Activated CD8-positive, alpha-beta memory T cell treated with anti-CD3 and anti-CD28 coated beads for 4 hours (primary cell): ENCODE results near the gene PLCB4.

Experiments used
- DNase-seq, 2 donors: peaks; one replicate each; pipeline ENCODE4 v3.0.0-alpha.2; 2020; ENCODE audit warnings: low read depth in 2 of 2

Gene PLCB4

GRCh38 chr20:9177278-9177677 lies 108.4 kb downstream of the PLCB4 start:
- DNase-seq = no peak

GRCh38 chr20:9179193-9179802 lies 110.4 kb downstream of the PLCB4 start:
- no peak for DNase-seq

GRCh38 chr20:9179867-9180266 lies 111.0 kb downstream of the PLCB4 start:
- no peak for DNase-seq

GRCh38 chr20:9180481-9181257 lies 111.8 kb downstream of the PLCB4 start:
- DNase-seq = no peak

GRCh38 chr20:9185511-9185910 lies 116.6 kb downstream of the PLCB4 start:
- no peak for DNase-seq

- no peak for DNase-seq
These were observed 117.5 kb downstream of the PLCB4 start for GRCh38 chr20:9186396-9186795.

- DNase-seq = no peak
These were observed 126.1 kb downstream of the PLCB4 start for GRCh38 chr20:9195031-9195430.

GRCh38 chr20:9196110-9196509 lies 127.2 kb downstream of the PLCB4 start:
- DNase-seq = no peak

GRCh38 chr20:9198460-9198859 lies 129.6 kb downstream of the PLCB4 start:
- DNase-seq = no peak

GRCh38 chr20:9200196-9200595 lies 131.3 kb downstream of the PLCB4 start:
- no peak for DNase-seq

- no peak for DNase-seq
These were observed 131.7 kb downstream of the PLCB4 start for GRCh38 chr20:9200620-9201019.

GRCh38 chr20:9202420-9203080 lies 133.7 kb downstream of the PLCB4 start:
- DNase-seq = no peak

- DNase-seq = no peak
These were observed 134.2 kb downstream of the PLCB4 start for GRCh38 chr20:9203081-9203447.

- no peak for DNase-seq
These were observed 136.1 kb downstream of the PLCB4 start for GRCh38 chr20:9204979-9205378.

GRCh38 chr20:9206486-9206885 lies 137.6 kb downstream of the PLCB4 start:
- DNase-seq = no peak

- no peak for DNase-seq
These were observed 138.4 kb downstream of the PLCB4 start for GRCh38 chr20:9207253-9207652.

- no peak for DNase-seq
These were observed 141.5 kb downstream of the PLCB4 start for GRCh38 chr20:9210356-9210755.

GRCh38 chr20:9211016-9211760 lies 142.3 kb downstream of the PLCB4 start:
- no peak for DNase-seq

GRCh38 chr20:9212735-9213134 lies 143.8 kb downstream of the PLCB4 start:
- no peak for DNase-seq

GRCh38 chr20:9214685-9215084 lies 145.8 kb downstream of the PLCB4 start:
- DNase-seq = no peak

- no peak for DNase-seq
These were observed 146.7 kb downstream of the PLCB4 start for GRCh38 chr20:9215539-9215938.

- DNase-seq = no peak
These were observed 149.7 kb downstream of the PLCB4 start for GRCh38 chr20:9218531-9218961.
